Trophoblast cell (in vitro differentiated cells and primary cell): ENCODE measurements around the gene PADI2.

ENCODE experiments used
- DNase-seq, 2 donors: peaks; one replicate each; pipeline ENCODE4 v3.0.0-alpha.2; 2016
- H2AFZ ChIP-seq: 2 replicates; pipeline ENCODE4 v1.6.1; 2013; ENCODE audit warnings: low read length, moderate library complexity, mild to moderate bottlenecking; ENCODE audit not compliant: insufficient read depth, poor library complexity
- H2AK5ac ChIP-seq: 2 replicates; pipeline ENCODE4 v1.6.1; 2013; ENCODE audit warnings: mild to moderate bottlenecking, low read length
- H2BK120ac ChIP-seq: 2 replicates; pipeline ENCODE4 v1.6.1; 2013; ENCODE audit warnings: low read length, mild to moderate bottlenecking, moderate library complexity; ENCODE audit not compliant: insufficient read depth, poor library complexity
- H2BK12ac ChIP-seq: 2 replicates; pipeline ENCODE4 v1.6.1; 2013; ENCODE audit warnings: mild to moderate bottlenecking, low read length, moderate library complexity
- H2BK5ac ChIP-seq: 2 replicates; pipeline ENCODE4 v1.6.1; 2013; ENCODE audit warnings: low read length, low read depth, moderate library complexity, mild to moderate bottlenecking; ENCODE audit not compliant: poor library complexity
- H3K14ac ChIP-seq: 2 replicates; pipeline ENCODE4 v1.6.1; 2013; ENCODE audit warnings: mild to moderate bottlenecking, low read length
- H3K18ac ChIP-seq: 2 replicates; pipeline ENCODE4 v1.6.1; 2013; ENCODE audit warnings: mild to moderate bottlenecking, low read length
- H3K23ac ChIP-seq: 2 replicates; pipeline ENCODE4 v1.6.1; 2013; ENCODE audit warnings: low read length
- H3K27ac ChIP-seq: 2 replicates; pipeline ENCODE4 v1.5.1; 2013; ENCODE audit warnings: low read depth, mild to moderate bottlenecking, inconsistent platforms, low read length, moderate library complexity
- H3K27me3 ChIP-seq: 2 replicates; pipeline ENCODE4 v1.6.1; 2013; ENCODE audit warnings: inconsistent platforms, mild to moderate bottlenecking, low read length, moderate library complexity; ENCODE audit not compliant: insufficient read depth
- H3K36me3 ChIP-seq, 2 experiments: 1 replicate in 1 of 2; 2 replicates in 1 of 2; pipeline ENCODE4 v1.6.1; 2013; ENCODE audit warnings: low read length in 2 of 2, mild to moderate bottlenecking in 2 of 2, moderate library complexity in 1 of 2; ENCODE audit not compliant: insufficient read depth in 2 of 2, control insufficient read depth in 1 of 2
- H3K4ac ChIP-seq: 2 replicates; pipeline ENCODE4 v1.6.1; 2013; ENCODE audit warnings: low read depth, mild to moderate bottlenecking, low read length, moderate library complexity
- H3K4me1 ChIP-seq, 2 experiments: 1 replicate in 1 of 2; 2 replicates in 1 of 2; pipeline ENCODE4 v1.6.1; 2013; ENCODE audit warnings: low read length in 2 of 2, mild to moderate bottlenecking in 2 of 2, moderate library complexity in 1 of 2; ENCODE audit not compliant: insufficient read depth in 2 of 2, control insufficient read depth in 1 of 2
- H3K4me2 ChIP-seq: 2 replicates; pipeline ENCODE4 v1.6.1; 2013; ENCODE audit warnings: inconsistent platforms, mild to moderate bottlenecking, low read length, moderate library complexity
- H3K4me3 ChIP-seq: 2 replicates; pipeline ENCODE4 v1.5.1; 2013; ENCODE audit warnings: mild to moderate bottlenecking, low read depth, low read length, inconsistent platforms
- H3K79me1 ChIP-seq: one replicate; pipeline ENCODE4 v1.6.1; 2013; ENCODE audit warnings: low read length
- H3K79me2 ChIP-seq: 2 replicates; pipeline ENCODE4 v1.6.1; 2013; ENCODE audit warnings: low read length, mild to moderate bottlenecking; ENCODE audit not compliant: control insufficient read depth, insufficient read depth, poor library complexity
- H3K9ac ChIP-seq: 2 replicates; pipeline ENCODE4 v1.6.1; 2013; ENCODE audit warnings: mild to moderate bottlenecking, low read length
- H3K9me3 ChIP-seq: 2 replicates; pipeline ENCODE4 v1.6.1; 2013; ENCODE audit warnings: low read depth, mild to moderate bottlenecking, control low read depth, inconsistent platforms, low read length; ENCODE audit not compliant: insufficient read depth
- H4K12ac ChIP-seq: 2 replicates; pipeline ENCODE4 v1.6.1; 2013; ENCODE audit warnings: low read depth, mild to moderate bottlenecking, low read length, moderate library complexity
- H4K8ac ChIP-seq: 2 replicates; pipeline ENCODE4 v1.6.1; 2013; ENCODE audit warnings: low read depth, mild to moderate bottlenecking, low read length, moderate library complexity
- H4K91ac ChIP-seq: one replicate; pipeline ENCODE4 v1.6.1; 2013; ENCODE audit warnings: low read depth, mild to moderate bottlenecking, low read length, moderate library complexity
- WGBS: extraction: QIAGEN DNeasy Blood & Tissue Kit; methylation state at CpG from one replicate; pipeline ENCODE4 v1.1.7; 2013; ENCODE audit warnings: missing lambda C conversion rate; ENCODE audit not compliant: insufficient read length, insufficient coverage; ENCODE audit errors: extremely low coverage; 5-methylcytosine and 5-hydroxymethylcytosine counted together

The PADI2 gene

DNA sequence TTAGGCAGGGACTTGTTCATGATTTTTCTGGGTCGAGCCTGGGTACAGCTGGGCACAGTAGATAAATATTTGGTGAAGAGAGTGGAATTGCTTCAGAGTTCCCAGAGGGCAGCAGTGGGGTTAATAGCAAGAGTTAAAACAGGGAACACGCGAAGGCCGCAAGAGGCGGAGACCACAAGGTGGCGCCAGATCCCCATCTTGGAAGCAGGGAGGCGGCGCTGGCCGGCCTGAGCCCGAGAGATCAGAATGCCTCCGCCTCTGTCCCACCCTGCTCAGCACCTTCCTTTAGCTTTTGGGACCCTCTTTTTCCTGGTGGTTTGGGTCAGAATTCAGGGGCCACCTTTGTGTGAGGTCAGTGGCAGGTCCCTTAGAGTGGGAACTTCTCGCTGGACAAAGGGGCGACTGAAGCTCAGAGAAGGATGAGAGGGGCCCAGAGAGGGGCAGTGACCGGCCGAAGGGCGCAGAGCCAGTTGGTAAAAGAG is 6.5 kb upstream of the PADI2 start:
- H3K4me1 ChIP-seq, result peaks cover 3% of the 10 kb centered on the region in 2 experiments
- H4K8ac ChIP-seq, result peak overlapping the region; percentile 5
- H3K23ac ChIP-seq, result no peak overlapping the region
- no peak overlapping the region for H3K4ac ChIP-seq
- no CpG with 5 or more reads among the region's 16 CpGs for WGBS
- no peak overlapping the region for H2AFZ ChIP-seq
- H3K9ac ChIP-seq, result no peak overlapping the region
- peak overlapping the region; percentile 23 for H2BK12ac ChIP-seq
- H3K4me3 ChIP-seq, result no peak overlapping the region
- no peak overlapping the region for H4K12ac ChIP-seq
- peak overlapping the region; percentile 28 for H4K91ac ChIP-seq
- no peak overlapping the region for H3K27ac ChIP-seq
- peak overlapping the region; percentile 21 for H2BK120ac ChIP-seq
- H3K36me3 ChIP-seq, result no peaks in the 10 kb centered on the region
- H3K79me1 ChIP-seq, result peaks cover 6% of the 10 kb centered on the region
- no peak overlapping the region for H3K18ac ChIP-seq
- no peak overlapping the region for H2AK5ac ChIP-seq
- H2BK5ac ChIP-seq, result no peak overlapping the region
- peak; percentile 81 to 94 for DNase-seq
- no peak overlapping the region for H3K4me2 ChIP-seq
- no peaks in the 10 kb centered on the region for H3K27me3 ChIP-seq
- no peaks in the 10 kb centered on the region for H3K79me2 ChIP-seq
- no peak overlapping the region for H3K14ac ChIP-seq
- H3K9me3 ChIP-seq, result no peaks in the 10 kb centered on the region

GRCh38 chr1:17123196-17124045 is 4.2 kb upstream of the PADI2 start:
- Histone ChIP-seq H2BK120ac (no peak overlapping the region), H4K12ac (no peak overlapping the region), H2AFZ (no peak overlapping the region), H3K27me3 (peaks cover 9% of the 10 kb centered on the region), H3K18ac (no peak overlapping the region), H3K4me3 (no peak overlapping the region), H3K9ac (no peak overlapping the region), H4K8ac (no peak overlapping the region), H4K91ac (no peak overlapping the region), H3K4me2 (no peak overlapping the region), H3K9me3 (no peaks in the 10 kb centered on the region), H3K4me1 (peaks cover 6 to 11% of the 10 kb centered on the region in 2 experiments), H3K27ac (no peak overlapping the region), H3K79me1 (peaks cover 3% of the 10 kb centered on the region), H3K23ac (no peak overlapping the region), H3K36me3 (no peaks in the 10 kb centered on the region), H3K14ac (no peak overlapping the region), H3K4ac (no peak overlapping the region), H2BK5ac (no peak overlapping the region), H3K79me2 (no peaks in the 10 kb centered on the region), H2BK12ac (no peak overlapping the region), H2AK5ac (peak overlapping the region; percentile 53)
- DNase-seq, result no peak
- WGBS, result no CpG with 5 or more reads among the region's 14 CpGs

DNA sequence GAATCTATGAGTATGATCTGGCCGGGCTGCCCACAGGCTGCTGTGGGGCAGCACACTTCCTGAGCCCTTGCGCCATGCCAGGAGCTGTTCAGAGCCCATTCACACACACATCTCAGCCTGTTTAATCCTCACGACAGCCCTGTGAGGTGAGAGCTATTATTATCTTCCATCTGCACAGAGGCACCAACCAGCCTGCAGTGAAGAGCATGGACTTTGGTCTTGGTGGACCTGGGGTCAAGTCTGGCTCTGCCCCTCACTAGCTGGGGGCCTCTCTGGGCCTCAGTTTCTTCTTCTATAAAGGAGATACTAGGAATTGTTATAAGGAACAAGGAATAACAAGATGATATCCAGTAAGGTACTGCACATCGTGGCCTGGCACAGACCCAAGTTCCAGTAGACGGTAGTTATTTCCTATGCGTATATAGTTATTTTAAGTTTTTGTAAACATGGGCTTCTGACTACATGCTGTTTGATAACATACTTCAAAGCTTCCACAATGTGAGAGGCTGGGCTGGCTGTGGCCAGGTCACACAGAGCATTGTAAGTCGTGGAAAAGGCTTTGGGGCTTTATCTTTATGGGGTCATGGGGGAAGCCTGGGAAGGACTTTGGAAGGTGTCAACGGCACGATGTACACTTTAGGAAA is 3.4 kb upstream of the PADI2 start:
- Histone ChIP-seq H3K14ac (no peak overlapping the region), H3K36me3 (no peaks in the 10 kb centered on the region), H2BK12ac (no peak overlapping the region), H2BK120ac (no peak overlapping the region), H3K27me3 (peaks cover 16% of the 10 kb centered on the region), H3K23ac (no peak overlapping the region), H2AFZ (no peak overlapping the region), H4K91ac (no peak overlapping the region), H3K9me3 (no peaks in the 10 kb centered on the region), H3K9ac (no peak overlapping the region), H3K4ac (no peak overlapping the region), H3K4me2 (no peak overlapping the region), H4K12ac (no peak overlapping the region), H3K4me1 (peaks cover 6 to 11% of the 10 kb centered on the region in 2 experiments), H3K18ac (no peak overlapping the region), H2AK5ac (no peak overlapping the region), H3K4me3 (no peak overlapping the region), H3K79me2 (no peaks in the 10 kb centered on the region), H3K79me1 (peaks cover 3% of the 10 kb centered on the region), H2BK5ac (no peak overlapping the region), H3K27ac (no peak overlapping the region), H4K8ac (no peak overlapping the region)
- WGBS, result no CpG with 5 or more reads among the region's 9 CpGs
- no peak for DNase-seq

DNA sequence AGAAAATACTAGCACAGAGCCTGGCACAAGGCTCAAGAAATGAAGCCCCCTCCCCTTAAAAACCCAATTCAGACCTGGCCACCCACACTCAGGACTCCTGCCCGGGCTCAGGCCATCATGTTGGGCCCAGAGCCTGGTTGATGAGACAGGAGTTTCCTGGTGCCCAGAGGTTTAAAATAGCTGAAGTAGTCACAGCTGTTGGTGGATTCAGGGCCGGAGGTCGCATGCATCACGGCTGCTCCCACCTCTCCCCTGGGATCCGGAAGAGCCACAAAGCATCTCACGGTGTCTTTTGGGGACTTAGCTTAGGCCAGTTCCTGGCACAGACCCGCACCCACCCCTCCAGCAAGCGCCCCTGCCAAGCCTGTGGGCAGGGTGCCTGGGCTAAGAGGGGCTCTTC is 2.6 kb upstream of the PADI2 start:
- Histone ChIP-seq H2AK5ac (no peak overlapping the region), H3K4me3 (no peak overlapping the region), H4K12ac (no peak overlapping the region), H3K14ac (no peak overlapping the region), H3K27ac (no peak overlapping the region), H3K9me3 (no peaks in the 10 kb centered on the region), H4K91ac (no peak overlapping the region), H3K23ac (no peak overlapping the region), H3K4ac (no peak overlapping the region), H2BK5ac (no peak overlapping the region), H3K79me1 (peaks cover under 1% of the 10 kb centered on the region), H3K27me3 (peaks cover 16% of the 10 kb centered on the region), H3K79me2 (no peaks in the 10 kb centered on the region), H2AFZ (no peak overlapping the region), H4K8ac (no peak overlapping the region), H3K4me2 (no peak overlapping the region), H3K18ac (no peak overlapping the region), H2BK120ac (no peak overlapping the region), H3K4me1 (peaks cover 6 to 11% of the 10 kb centered on the region in 2 experiments), H2BK12ac (no peak overlapping the region), H3K9ac (no peak overlapping the region), H3K36me3 (no peaks in the 10 kb centered on the region)
- no peak for DNase-seq
- no CpG with 5 or more reads among the region's 8 CpGs for WGBS
